ENCODE results near the gene CIB1.
"Not testable (repeated sequence)": the region's sequence is repeated elsewhere in the genome, so short reads cannot be mapped to it uniquely, and the experiment has no call there.

GRCh38 chr15:90188065-90188464 lies 45.7 kb downstream of the CIB1 start:
- not testable (repeated sequence) for TF ChIP-seq CTCF (IDR thresholded peaks at IDR 0.05); POLR2A (IDR thresholded peaks at IDR 0.05; ENCODE audit: low read length)

Data from A549 (cell line).